NCI-H1417 (cell line): ENCODE results near the gene PSMB10.
"Not testable (repeated sequence)": the region's sequence is repeated elsewhere in the genome, so short reads cannot be mapped to it uniquely, and the experiment has no call there.

Experiments used
- DNase-seq, 3 experiments: peaks; one replicate each; lab custom pipeline; 2025; lab: John Stamatoyannopoulos, UW

PSMB10 gene

DNA sequence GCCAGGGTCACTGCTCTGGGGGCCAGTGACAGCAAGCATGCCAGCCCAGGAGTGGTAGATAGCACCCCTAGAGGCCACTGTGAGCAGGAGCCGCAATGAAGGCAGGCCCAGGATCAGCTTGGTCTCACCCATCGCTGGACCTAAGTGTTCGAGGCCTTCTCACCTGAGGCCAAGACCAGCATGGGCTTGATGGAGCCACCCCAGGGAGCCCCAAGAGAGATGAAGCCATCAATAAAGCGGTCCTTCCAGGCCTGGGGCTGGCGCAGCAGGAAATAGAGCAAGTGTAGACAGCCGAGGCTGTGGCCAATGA, 5.5 kb upstream of the PSMB10 start:
- DNase-seq, result peak in 1 of 3 experiments; percentile 30

DNA sequence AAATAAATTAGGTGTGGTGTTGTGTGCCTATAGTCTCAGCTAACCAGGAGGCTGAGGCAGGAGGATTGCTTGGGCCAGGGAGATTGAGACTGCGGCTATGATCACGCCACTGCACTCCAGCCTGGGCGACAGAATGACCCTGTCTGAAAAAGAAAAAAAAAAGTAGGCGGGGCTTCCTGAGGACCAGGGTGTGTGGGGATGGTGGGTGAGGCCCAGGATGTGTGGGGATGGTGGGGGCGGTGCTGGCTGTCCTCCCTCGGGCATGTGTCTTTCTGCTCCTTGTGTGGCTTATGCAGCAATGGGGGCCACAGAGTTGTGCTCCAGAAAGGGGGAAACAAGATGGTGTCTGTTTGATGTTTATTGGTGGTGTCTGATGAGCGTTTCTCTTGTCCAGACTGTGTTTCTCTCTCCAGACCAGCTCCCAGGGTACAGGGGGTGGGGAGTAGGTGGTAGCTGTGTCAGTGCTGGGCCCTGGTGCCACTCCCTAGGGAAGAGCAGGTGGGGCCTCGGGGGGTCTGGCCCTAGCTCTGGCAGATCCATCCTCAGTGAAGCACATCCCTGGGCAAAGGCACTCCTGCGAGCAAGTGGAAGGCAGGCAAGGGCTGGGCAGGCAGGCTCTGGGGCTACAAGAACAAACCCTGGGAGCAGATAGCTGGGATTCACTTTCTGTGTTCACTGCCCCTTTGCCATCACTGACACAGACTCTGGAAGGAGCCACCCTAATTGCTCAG, 5.0 kb upstream of the PSMB10 start:
- no peak for DNase-seq

DNA sequence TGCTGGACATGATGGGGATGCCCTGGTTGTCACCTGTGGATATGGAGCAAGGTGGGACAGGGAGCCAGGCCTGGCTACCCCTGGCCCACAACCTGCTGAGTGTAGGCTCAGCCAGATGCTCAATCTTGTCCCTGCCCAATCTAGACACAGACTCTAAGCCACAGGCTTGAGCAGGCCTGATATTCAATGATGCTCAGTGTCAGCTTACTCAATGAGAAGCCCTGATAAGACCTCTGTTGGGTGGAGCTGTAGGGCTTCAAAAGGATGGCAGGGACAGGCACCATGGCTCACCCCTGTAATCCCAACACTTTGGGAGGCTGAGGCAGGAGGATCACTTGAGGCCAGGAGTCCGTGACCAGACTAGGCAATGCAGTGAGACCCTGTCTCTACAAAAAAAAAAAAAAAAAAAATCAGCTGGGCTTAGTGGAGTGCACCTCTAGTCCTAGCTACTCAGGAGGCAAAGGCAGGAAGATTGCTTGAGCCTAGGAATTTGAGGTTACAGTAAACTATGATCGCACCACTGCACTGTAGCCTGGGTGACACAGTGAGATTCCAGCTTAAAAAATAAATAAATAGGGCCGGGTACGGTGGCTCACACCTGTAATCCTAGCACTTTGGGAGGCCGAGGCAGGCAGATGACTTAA, 3.9 kb upstream of the PSMB10 start:
- no peak for DNase-seq

DNA sequence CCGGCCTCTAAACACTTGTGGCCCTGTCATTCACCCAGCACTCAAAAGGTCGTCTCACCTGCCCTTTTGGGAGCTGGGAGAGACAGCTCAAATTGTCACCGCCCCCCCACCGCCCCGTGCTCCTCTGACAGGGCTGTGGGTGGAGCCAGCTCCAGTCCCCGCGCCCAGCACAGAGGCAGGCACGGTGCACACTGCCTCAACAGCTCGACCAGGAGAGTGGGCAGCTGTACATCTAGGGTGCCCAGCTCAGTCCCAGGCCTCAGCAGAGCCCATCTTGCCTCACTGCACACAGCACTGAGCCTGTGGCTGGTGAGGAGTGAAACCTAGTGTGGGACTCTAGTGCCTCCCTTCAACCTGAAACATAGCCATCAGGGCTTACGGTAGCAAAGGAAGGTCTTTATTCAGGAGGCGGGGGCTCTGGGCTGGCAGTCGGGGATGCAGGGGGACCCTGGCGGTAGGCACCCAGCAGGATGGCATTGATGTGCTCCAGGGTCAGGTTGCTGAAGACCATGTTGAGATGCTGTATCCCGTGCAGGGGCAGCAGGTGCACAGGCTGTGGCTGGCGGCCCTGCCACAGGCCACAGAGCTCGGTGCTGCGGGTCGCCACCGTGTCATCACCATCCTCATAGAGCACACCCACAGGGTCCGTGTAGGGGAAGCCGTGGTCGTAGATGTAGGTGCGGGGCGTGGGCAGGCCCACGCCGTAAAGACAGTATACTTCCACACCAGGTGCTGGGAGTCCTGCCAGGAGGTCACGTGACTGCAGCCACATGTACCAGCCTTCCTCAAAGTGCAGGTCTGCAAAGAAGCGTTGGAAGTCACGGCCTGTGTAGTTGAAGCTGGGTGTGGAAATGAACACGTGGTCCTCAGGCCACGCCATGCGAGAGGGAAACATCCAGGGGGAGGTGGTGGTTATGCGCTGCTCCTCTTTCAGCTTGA, 3.1 kb upstream of the PSMB10 start:
- DNase-seq, result no peak

DNA sequence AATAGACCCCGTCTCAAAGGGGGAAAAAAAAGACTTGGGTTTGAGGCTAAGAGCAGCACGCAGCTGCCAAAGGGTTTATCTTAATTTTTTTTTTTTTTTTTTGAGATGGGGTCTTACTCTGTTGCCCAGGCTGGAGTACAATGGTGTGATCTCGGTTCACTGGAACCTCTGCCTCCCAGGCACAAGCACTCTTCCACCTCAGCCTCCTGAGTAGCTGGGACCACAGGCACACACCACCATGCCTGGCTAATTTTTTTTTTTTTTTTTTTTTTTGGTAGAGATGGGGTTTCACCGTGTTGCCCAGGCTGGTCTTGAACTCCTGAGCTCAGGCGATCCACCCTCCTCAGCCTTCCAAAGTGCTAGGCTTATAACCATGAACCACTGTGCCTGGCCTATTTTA, 1.1 kb upstream of the PSMB10 start:
- not testable (repeated sequence) for DNase-seq

DNA sequence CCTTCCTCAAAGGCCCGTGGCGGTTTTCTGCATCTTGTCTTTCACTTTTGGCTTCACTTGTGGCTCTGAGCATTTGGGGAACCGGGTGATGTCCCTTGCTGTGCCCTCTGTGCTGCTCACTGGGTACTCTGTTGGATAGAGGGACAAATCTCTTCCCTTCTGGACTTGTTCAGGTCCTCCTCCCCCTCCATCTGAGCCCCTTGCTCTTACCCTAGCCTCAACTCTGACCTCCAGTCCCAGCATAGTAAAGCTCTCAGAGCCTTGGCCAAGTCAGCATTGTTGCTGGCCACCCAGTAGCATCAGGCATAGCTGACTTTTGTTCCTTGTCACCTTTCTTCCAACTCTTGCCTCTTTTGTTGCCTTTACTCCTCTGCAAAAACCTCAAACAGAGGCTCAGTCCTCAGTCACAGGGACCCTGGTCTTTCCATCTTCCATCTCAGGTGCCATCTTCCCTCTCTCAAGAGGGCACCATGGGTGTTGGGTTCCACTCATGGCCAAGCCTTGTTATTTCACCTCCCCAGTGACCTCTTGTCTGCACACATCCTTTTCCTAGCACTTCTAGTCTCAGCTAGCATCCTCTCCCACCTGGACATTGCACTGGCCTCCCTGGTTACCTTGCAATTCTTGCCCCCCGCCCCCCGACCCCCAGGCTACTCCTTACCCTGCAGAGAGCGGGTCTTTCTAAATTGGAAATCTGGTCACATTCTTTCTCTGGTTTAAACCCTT, 393 bp upstream of the PSMB10 start:
- DNase-seq, result peak; percentile 19 to 49 (median 33)

DNA sequence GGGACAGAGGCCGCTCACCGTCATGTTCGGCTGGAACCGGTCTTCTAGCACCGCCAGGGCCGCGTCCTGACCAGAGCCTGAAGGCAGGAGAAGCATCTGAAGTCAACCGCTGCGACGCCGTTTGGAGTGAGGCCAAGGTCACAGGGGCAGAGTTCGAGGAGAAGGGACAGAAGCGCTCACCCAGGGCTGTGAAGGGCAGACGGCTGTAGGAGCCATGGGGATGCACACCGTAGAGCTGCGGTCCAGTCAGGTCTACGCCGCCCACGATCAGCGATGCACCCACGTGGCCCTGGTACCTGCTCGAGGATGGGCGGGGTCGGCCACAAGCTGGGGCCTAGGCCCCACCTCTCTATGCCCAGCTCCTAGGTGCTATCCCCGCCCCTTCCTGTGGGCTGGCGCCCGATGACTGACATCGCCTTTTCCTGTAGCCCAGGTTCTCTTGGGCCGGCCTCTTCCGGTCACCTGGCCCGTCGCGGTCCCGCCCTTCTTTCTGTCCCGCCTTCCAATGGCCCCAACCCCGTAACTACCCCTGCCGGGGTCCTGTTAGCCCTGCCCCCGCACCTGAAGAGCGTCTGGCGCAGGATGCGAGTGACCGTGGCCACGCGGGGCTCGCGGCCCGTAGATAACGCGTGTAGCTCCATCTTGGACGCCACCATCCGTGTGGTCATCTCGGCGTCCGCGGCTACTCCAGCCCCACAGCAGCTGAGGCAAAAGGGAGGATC, 1.1 kb downstream of the PSMB10 start:
- DNase-seq, result peak; percentile 92 to 98 (median 96)

DNA sequence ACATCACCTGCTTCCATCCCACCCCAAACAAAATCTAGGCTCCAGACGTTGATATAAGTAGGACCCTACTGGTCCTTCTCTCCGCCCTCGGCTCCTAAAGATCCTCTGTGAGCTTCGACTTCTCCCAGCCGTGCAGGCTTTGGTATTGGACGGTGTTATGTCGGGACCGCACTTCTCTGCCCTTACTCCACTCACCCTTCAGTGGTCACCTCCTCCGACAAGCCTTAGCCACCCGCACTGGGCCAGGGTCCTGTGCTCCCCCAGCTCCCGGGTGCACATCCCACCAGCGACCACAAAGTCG, 1.6 kb downstream of the PSMB10 start:
- DNase-seq, result no peak

DNA sequence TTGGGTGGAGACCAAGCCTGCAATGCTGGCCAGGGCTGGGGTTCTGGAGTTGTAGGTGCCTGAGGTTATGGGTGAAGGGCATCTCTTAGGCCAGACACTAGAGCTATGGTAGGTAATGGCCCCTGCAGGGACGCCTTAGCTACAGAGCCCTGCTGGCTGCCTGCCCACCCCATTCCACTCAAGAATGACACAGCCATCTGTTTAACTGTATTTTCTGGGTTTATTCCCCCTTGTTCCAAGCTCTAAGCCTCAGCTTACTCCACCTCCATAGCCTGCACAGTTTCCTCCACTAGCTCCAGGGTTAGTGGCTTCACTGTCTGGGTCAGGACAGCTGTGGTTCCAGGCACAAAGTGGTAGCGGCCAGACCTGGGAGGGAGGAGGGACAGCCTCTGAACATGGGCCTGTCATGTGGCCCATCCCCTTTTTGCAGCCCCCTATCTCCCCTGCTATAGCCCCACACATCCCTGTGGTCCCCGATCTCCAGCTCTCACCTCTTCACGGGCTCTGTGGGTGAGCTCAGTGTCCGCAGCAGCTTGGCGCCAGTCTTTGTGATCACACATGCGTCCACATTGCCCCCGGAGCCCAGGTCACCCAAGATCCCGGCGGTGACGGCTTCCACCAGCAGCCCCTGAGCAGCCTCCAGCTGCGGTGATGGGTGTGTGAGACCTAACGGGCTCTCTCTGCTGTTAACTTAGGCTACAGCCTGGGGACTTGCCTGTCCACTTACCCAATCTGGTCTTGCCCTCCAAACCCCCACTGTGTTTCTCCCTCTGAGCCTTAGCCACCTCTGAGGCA, 2.1 kb downstream of the PSMB10 start:
- no peak for DNase-seq

DNA sequence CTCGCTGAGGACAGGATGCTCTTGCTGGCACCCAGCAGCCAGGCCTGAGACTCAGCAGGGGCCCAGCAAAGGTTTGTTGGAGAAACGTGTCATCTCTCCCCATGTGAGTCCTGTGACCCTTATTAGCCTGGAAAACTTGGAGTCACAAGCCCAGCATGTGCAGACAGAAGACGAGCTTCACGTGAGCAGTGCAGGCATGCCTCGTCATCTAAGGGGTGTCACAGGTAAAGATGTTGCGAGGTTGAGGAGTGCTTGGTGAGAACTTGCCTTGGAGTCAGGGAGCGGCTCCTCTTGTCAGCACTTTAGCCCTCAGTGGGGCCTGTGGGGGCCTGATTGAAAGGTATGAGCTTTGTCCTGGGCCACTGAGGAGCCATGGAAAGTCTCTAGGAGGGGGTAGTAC, 2.8 kb downstream of the PSMB10 start:
- no peak for DNase-seq

DNA sequence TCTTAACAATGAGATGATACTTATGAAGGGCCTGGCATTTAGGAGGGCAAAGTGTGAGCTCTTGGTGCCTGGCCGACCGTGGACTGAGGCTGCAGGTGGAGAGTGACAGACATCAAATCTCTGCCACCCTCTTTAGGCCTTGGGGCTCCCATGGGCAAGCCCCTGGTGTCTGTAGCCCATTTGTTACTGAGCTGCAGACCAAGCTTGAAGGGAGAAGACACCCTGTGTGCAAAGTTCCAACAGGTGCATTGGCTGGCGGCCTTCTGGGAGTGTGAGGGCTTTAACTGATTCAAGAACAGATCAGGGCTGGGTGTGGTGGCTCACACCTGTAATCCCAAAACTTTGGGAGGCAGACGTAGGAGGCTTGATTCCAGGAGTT, 4.2 kb downstream of the PSMB10 start:
- DNase-seq, result no peak

DNA sequence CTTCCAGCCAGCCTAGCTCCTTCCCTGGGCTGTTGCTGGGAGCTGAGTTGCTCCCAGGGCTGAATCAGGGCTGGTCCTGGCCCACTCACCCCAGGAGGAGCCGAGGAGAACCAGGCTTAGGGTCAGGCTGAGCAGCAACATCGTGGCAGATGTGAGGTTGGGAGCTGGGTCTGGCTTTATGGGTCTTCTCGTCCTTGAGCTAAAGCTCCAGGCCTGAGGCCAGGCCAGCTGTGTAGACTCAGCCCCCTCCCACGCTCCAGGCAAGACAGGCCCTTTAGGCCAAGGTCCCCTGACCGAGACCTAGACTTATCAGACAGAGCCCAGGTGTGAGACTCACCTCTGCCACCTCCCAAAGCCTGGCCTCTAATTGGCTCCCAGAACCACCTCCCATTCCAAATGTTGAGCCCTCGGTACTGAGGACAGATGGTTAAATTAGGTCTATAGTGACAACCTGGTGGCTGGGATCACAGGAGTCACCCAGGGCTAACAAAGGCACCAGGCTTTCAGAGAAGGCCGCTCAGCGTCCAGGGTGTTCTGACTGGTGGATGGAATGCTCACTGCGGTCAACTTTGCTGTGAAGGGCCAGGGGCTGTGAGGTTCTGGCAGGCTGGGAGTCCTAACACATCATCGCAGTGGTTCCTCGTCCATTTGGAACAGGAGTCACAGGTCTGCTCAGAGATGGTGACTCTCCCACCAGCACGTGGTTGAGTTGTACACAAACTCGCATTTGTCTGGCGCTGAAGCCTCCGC, 4.8 kb downstream of the PSMB10 start, which contains the start of gene CTRL:
TSS of gene CTRL (minus strand) at position 151 of the 750 bp plus-strand sequence. CDS start at position 141, 10 bp downstream.
- no peak for DNase-seq

DNA sequence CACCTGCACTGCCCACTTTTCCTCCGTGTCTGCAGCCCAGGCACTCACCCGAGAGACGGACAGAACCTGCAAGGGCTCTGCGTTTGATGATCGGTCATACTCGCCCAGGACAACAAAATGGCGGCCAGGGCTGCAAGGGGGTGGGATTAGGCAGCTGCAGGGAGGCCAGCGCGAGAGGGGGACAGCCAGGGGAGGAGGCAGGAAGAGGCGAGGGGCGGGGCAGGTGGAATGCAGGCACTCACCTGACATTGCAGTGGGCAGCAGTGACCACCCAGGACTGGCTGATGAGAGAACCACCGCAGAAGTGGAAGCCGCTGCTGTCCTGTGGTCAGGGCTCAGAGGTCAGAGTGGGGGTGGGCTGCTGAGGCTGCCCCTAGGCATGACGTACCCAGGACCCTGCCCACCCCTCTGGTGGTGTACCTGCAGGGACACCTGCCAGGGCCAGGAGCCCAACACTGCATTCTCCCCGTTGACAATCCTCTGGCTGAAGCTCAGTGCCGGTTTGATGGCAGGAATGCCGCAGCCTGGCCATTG, 5.9 kb downstream of the PSMB10 start:
- DNase-seq, result no peak

DNA sequence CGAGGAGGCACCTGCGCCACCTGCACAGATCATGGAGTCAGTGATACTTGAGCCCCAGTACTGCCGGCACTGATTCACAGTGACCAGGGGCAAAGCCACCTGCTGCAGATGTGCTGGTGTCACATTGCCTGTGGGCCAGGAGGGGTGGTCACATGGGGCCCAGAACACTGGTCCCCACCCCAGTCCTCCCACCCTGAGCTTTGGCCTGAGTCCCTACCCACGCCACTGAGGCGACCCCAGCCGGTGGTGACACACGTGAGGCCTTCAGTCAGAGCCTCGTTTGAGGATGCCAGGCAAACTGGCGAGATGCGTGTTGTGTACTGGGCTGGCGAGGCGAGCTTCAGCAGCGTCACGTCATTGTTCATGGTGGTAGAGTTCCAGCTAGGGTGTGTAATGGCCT, 6.5 kb downstream of the PSMB10 start:
- DNase-seq, result no peak

DNA sequence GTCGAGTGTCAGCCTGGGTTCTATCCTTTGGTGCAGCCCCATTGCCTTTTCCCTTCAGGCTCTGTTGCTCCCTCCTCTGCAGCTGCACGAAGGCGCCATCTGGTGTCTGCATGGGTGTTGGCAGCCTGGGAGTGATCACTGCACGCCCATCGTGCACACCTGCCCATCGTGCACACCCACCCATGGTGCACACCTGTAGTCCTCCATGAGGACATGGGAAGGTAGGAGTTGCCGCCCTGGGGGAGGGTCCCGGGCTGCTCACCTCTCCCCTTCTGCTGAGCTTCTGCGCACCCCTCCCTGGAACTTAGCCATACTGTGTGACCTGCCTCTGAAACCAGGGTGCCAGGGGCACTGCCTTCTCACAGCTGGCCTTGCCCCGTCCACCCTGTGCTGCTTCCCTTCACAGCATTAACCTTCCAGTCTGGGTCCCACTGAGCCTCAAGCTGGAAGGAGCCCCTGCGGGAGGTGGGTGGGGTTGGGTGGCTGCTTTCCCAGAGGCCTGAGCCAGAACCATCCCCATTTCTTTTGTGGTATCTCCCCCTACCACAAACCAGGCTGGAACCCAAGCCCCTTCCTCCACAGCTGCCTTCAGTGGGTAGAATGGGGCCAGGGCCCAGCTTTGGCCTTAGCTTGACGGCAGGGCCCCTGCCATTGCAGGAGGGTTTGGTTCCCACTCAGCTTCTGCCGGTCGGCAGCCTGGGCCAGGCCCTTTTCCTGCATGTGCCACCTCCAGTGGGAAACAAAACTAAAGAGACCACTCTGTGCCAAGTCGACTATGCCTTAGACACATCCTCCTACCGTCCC, 7.9 kb downstream of the PSMB10 start:
- peak; percentile 57 to 77 (median 65) for DNase-seq

DNA sequence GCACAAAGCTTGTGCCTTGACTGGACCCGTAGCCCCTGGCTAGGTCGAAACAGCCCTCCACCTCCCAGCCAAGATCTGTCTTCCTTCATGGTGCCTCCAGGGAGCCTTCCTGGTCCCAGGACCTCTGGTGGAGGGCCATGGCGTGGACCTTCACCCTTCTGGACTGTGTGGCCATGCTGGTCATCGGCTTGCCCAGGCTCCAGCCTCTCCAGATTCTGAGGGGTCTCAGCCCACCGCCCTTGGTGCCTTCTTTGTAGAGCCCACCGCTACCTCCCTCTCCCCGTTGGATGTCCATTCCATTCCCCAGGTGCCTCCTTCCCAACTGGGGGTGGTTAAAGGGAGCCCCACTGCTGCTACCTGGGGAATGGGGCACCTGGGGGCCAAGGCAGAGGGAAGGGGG, 8.5 kb downstream of the PSMB10 start:
- DNase-seq, result no peak

DNA sequence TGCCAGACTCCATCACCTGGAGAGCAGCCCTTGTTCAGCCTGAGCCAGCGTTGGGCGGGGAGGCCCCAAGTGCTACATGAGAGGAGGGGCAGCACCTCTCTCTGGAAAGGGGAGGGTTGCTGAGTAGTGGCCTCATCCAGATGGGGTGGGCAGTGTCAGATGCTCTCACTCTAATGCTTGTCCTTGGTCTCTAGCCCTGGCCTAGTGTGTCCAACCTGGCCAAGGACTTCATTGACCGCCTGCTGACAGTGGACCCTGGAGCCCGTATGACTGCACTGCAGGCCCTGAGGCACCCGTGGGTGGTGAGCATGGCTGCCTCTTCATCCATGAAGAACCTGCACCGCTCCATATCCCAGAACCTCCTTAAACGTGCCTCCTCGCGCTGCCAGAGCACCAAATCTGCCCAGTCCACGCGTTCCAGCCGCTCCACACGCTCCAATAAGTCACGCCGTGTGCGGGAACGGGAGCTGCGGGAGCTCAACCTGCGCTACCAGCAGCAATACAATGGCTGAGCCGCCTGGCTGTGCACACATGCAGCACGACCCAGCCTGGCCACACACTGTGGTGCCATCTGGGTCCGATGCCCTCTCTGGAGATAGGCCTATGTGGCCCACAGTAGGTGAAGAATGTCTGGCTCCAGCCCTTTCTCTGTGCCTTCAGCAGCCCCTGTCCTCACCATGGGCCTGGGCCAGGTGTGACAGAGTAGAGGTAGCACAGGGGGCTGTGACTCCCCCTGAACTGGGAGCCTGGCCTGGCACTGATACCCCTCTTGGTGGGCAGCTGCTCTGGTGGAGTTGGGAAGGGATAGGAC, 9.3 kb downstream of the PSMB10 start:
- DNase-seq, result no peak

DNA sequence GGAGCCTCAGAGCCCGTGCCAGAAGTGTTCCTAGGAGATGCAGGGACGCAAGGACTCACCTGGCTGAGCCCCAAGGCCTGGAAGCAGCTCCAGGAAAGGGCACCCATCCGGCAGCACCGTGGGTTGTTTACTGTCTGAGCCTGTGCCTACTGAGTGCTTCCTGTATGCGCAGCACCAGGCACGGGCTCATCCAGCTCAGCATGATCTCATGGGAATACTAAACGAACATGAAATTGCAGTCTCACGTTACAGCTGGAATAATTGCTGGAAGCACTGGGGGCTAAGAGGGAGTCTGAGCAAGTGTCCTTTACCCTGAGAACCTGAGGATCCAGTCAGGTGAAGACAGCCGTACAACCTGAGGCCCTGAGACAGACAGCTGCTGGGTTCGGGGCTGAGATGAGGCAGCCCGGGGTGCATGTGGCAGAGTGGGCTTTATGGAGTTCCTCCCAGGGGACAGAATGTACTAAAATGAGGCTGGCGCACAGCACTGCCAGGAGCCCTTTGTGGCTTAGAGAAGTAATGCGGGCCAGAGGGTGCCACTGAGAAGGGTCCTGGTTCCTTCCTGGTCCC, 10.4 kb downstream of the PSMB10 start:
- peak; percentile 77 to 93 (median 81) for DNase-seq
